PC-3 (cell line): ENCODE data around the gene LCNL1. TPM values are rescaled to one million over a fixed set of nuclear protein-coding genes. Genes with fewer than 3 reads are reported as not detected.

Experiments
- ATAC-seq: fragments of 200-7000 bp; cut with Tn5 transposase; 2 replicates; pipeline ENCODE4 v1.9.1; 2020; ENCODE audit warnings: mild to moderate bottlenecking, moderate library complexity
- BruUV-seq: library from RNA; stranded (reverse); fragments of 400-500 nt; replicated peaks from 2 replicates; lab custom pipeline; 2021; lab: Mats Ljungman, UMichigan
- CTCF ChIA-PET: fragments of 300-600 bp; sonication (Branson Sonifier 250); formaldehyde crosslinking; loops from one replicate; lab custom pipeline; 2022; ENCODE audit warnings: antibody characterized with exemption; lab: Charles Lee
- POLR2A ChIA-PET: fragments of 300-600 bp; sonication (Branson Sonifier 250); formaldehyde crosslinking; loops from one replicate; lab custom pipeline; 2022; ENCODE audit warnings: antibody characterized with exemption; ENCODE audit not compliant: unreplicated experiment; lab: Charles Lee
- DNase-seq: peaks from one replicate; pipeline ENCODE4 v3.0.0-alpha.2; 2015
- H2AFZ ChIP-seq: fragments of 300-600 bp; sonication (generic); 2 replicates; pipeline ENCODE4 v1.6.0; 2016; ENCODE audit warnings: antibody characterized with exemption, low read length
- H3F3A ChIP-seq: fragments of 300-600 bp; sonication (generic); one replicate; pipeline ENCODE4 v1.6.0; 2017; ENCODE audit warnings: antibody characterized with exemption, low read length, control low read depth, mild to moderate bottlenecking; ENCODE audit not compliant: unreplicated experiment
- H3K27ac ChIP-seq: fragments of 300-600 bp; sonication (generic); 2 replicates; pipeline ENCODE4 v1.5.1; 2016; ENCODE audit warnings: mild to moderate bottlenecking, low read length
- H3K27me3 ChIP-seq: fragments of 300-600 bp; sonication (generic); 2 replicates; pipeline ENCODE4 v1.6.1; 2016; ENCODE audit warnings: low read length, mixed read lengths
- H3K36me3 ChIP-seq: fragments of 300-600 bp; sonication (generic); 2 replicates; pipeline ENCODE4 v1.6.1; 2016; ENCODE audit warnings: low read depth, mixed run types, low read length, mixed read lengths
- H3K4me1 ChIP-seq: fragments of 300-600 bp; sonication (generic); 2 replicates; pipeline ENCODE4 v1.5.1; 2016; ENCODE audit warnings: low read length; ENCODE audit not compliant: insufficient read depth
- H3K4me2 ChIP-seq: fragments of 300-600 bp; sonication (generic); 2 replicates; pipeline ENCODE4 v1.6.0; 2016; ENCODE audit warnings: low read length
- H3K4me3 ChIP-seq: fragments of 300-600 bp; sonication (generic); 2 replicates; pipeline ENCODE4 v1.5.1; 2016; ENCODE audit warnings: mild to moderate bottlenecking, low read length, mixed read lengths
- H3K79me2 ChIP-seq: fragments of 300-600 bp; sonication (generic); 2 replicates; pipeline ENCODE4 v1.6.1; 2017; ENCODE audit warnings: low read length, mixed read lengths
- H3K9ac ChIP-seq: fragments of 300-600 bp; sonication (generic); 2 replicates; pipeline ENCODE4 v1.6.0; 2016; ENCODE audit warnings: mild to moderate bottlenecking, low read length
- H3K9me2 ChIP-seq: fragments of 300-600 bp; sonication (generic); replicated peaks from 2 replicates; pipeline ENCODE4 v1.6.1; 2016; ENCODE audit warnings: mixed run types, low read length, mixed read lengths
- H3K9me3 ChIP-seq: fragments of 300-600 bp; sonication (generic); 2 replicates; pipeline ENCODE4 v1.6.1; 2016; ENCODE audit warnings: low read length, mixed read lengths
- H4K20me1 ChIP-seq: fragments of 300-600 bp; sonication (generic); 2 replicates; pipeline ENCODE4 v1.6.1; 2016; ENCODE audit warnings: low read length, mixed read lengths
- EZH2 ChIP-seq: fragments of 300-600 bp; sonication (generic); IDR thresholded peaks from one replicate; pipeline ENCODE4 v1.6.1; 2017; ENCODE audit warnings: antibody characterized with exemption, mild to moderate bottlenecking, low read length; ENCODE audit not compliant: unreplicated experiment
- EZH2phosphoT487 ChIP-seq: fragments of 300-600 bp; sonication (generic); IDR thresholded peaks from 2 replicates; pipeline ENCODE4 v1.6.1; 2018; ENCODE audit warnings: mild to moderate bottlenecking, antibody characterized with exemption, low read length, borderline replicate concordance
- intact Hi-C: fragments of 100-400 bp; cut with micrococcal nuclease; formaldehyde crosslinking; loops from 2 replicates; pipeline ENCODE4 v1.9.0; 2023
- total RNA-seq: library from RNA; depleted of rRNA; stranded (reverse); fragments of >200 nt; gene quantifications from 2 replicates; pipeline ENCODE4 v1.2.3, GENCODE V29; 2014
- TF ChIP-seq, protein P1 (sequence below): fragments of 300-600 bp; sonication (generic); conservative IDR thresholded peaks from 2 replicates; pipeline ENCODE4 v1.5.1; 2017; ENCODE audit warnings: antibody characterized with exemption, low read depth, mild to moderate bottlenecking, low read length

The LCNL1 gene
- total RNA-seq, 1 experiment from 2014 or later = not detected

DNA sequence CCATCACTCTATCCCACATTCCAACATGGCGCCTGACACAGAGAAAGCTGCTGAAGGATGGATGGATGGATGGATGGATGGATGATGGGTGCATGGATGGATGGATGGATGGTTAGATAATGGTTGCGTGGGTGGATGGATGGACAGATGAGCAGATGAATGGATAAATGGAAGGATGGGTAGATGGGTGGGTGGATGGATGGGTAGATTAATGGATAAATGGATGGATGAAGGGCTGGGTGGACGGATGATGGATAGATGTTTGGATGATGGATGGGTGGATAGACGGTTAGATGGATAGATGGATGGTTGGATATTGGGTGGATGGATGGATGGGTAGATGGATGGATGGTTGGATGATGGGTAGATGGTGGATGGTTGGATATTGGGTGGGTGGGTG, 26.2 kb upstream of the LCNL1 start:
- ATAC-seq (no peak), DNase-seq (no peak)
- H4K20me1 ChIP-seq = no peaks in the 10 kb centered on the region
- ChIA-PET POLR2A (no interaction called here), CTCF (no interaction called here)
- no TSS peak for BruUV-seq
- H3K79me2 ChIP-seq = no peaks in the 10 kb centered on the region
- no peak overlapping the region for H3K4me2 ChIP-seq
- H3K27ac ChIP-seq = no peak overlapping the region
- H3K27me3 ChIP-seq = no peaks in the 10 kb centered on the region
- no peak overlapping the region for H3K9ac ChIP-seq
- no peaks in the 10 kb centered on the region for H3K9me2 ChIP-seq
- intact Hi-C loops = no loop called here
- H3K4me3 ChIP-seq = no peak overlapping the region
- no peak overlapping the region for H2AFZ ChIP-seq
- H3K4me1 ChIP-seq = no peaks in the 10 kb centered on the region
- H3K36me3 ChIP-seq = no peaks in the 10 kb centered on the region
- no peaks in the 10 kb centered on the region for H3F3A ChIP-seq
- no peaks in the 10 kb centered on the region for H3K9me3 ChIP-seq
- TF ChIP-seq EZH2 = no peak
- TF ChIP-seq, protein P1, sequence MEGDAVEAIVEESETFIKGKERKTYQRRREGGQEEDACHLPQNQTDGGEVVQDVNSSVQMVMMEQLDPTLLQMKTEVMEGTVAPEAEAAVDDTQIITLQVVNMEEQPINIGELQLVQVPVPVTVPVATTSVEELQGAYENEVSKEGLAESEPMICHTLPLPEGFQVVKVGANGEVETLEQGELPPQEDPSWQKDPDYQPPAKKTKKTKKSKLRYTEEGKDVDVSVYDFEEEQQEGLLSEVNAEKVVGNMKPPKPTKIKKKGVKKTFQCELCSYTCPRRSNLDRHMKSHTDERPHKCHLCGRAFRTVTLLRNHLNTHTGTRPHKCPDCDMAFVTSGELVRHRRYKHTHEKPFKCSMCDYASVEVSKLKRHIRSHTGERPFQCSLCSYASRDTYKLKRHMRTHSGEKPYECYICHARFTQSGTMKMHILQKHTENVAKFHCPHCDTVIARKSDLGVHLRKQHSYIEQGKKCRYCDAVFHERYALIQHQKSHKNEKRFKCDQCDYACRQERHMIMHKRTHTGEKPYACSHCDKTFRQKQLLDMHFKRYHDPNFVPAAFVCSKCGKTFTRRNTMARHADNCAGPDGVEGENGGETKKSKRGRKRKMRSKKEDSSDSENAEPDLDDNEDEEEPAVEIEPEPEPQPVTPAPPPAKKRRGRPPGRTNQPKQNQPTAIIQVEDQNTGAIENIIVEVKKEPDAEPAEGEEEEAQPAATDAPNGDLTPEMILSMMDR = no peak
- TF ChIP-seq EZH2phosphoT487 = no peak

DNA sequence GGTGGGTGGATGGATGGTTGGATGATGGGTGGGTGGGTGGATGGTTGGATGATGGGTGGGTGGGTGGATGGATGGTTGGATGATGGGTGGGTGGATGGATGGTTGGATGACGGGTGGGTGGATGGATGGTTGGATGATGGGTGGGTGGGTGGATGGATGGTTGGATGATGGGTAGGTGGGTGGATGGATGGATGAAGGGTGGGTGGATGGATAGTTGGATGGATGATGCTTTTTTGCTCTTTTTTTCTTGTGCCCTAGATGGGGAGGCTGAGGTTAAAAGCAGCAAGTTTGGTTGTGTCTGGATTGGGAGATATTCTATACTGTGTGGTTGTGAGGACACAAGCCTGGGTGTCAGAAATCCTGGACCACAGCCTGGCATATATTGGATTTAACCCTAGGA, 25.3 kb upstream of the LCNL1 start:
- H3K4me2 ChIP-seq = no peak overlapping the region
- ATAC-seq (no peak), DNase-seq (no peak)
- no peak overlapping the region for H3K27ac ChIP-seq
- ChIA-PET POLR2A (no interaction called here), CTCF (no interaction called here)
- H3K27me3 ChIP-seq = no peaks in the 10 kb centered on the region
- H3K9ac ChIP-seq = no peak overlapping the region
- H3K36me3 ChIP-seq = no peaks in the 10 kb centered on the region
- H2AFZ ChIP-seq = no peak overlapping the region
- TF ChIP-seq, protein P1 = no peak
- TF ChIP-seq EZH2 = no peak
- TF ChIP-seq EZH2phosphoT487 = no peak
- H4K20me1 ChIP-seq = no peaks in the 10 kb centered on the region
- H3F3A ChIP-seq = no peaks in the 10 kb centered on the region
- no peaks in the 10 kb centered on the region for H3K79me2 ChIP-seq
- no peak overlapping the region for H3K4me3 ChIP-seq
- H3K4me1 ChIP-seq = no peaks in the 10 kb centered on the region
- H3K9me3 ChIP-seq = no peaks in the 10 kb centered on the region
- H3K9me2 ChIP-seq = no peaks in the 10 kb centered on the region
- intact Hi-C loops = no loop called here
- BruUV-seq = no TSS peak

DNA sequence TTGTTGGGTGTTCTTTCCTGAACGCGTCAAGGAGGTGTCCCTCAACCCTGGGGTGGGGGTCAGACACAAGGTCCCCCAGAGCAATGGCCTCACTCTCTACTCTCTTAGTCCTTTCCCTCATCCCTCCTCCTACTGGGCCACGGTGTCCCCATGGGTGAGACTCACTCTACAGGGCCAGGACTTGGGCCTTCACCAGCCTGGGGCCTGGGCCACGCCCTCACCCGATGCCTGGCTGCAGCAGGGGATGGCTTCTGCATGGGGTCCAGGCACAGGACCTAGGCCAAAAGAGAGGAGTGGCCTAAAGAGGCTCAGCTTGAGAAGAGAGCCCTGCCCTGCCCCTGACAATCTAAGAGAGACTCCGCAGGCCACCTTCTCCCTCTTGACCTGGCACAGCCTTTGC, 24.9 kb upstream of the LCNL1 start:
- no peaks in the 10 kb centered on the region for H3K9me2 ChIP-seq
- no peak overlapping the region for H3K4me2 ChIP-seq
- H3K79me2 ChIP-seq = no peaks in the 10 kb centered on the region
- no peak for TF ChIP-seq EZH2
- TF ChIP-seq, protein P1 = no peak
- TF ChIP-seq EZH2phosphoT487 = no peak
- no peak overlapping the region for H3K9ac ChIP-seq
- no peak overlapping the region for H2AFZ ChIP-seq
- no peaks in the 10 kb centered on the region for H3K4me1 ChIP-seq
- H3K27me3 ChIP-seq = no peaks in the 10 kb centered on the region
- ATAC-seq = no peak
- H3K4me3 ChIP-seq = no peak overlapping the region
- no peak for DNase-seq
- no peaks in the 10 kb centered on the region for H3K36me3 ChIP-seq
- no peaks in the 10 kb centered on the region for H3F3A ChIP-seq
- H4K20me1 ChIP-seq = no peaks in the 10 kb centered on the region
- H3K9me3 ChIP-seq = no peaks in the 10 kb centered on the region
- no peak overlapping the region for H3K27ac ChIP-seq
- CTCF ChIA-PET = no interaction called here
- POLR2A ChIA-PET = no interaction called here
- intact Hi-C loops = no loop called here
- BruUV-seq = no TSS peak
